RWPE2 (cell line): ENCODE measurements around the gene GPR31.

Experiments used
- ATAC-seq: fragments of 200-7000 bp; cut with Tn5 transposase; 3 replicates; pipeline ENCODE4 v1.9.1; 2021; ENCODE audit warnings: low read depth
- DNase-seq: peaks from one replicate; pipeline ENCODE4 v3.0.0-alpha.2; 2020; ENCODE audit warnings: low spot score
- H3K27ac ChIP-seq: fragments of 450-650 bp; 2 replicates; pipeline ENCODE4 v1.5.1; 2017; ENCODE audit warnings: mild to moderate bottlenecking; ENCODE audit not compliant: poor library complexity, severe bottlenecking
- H3K27me3 ChIP-seq: fragments of 250-450 bp; sonication (Bioruptor Pico); 2 replicates; pipeline ENCODE4 v1.5.1; 2021; ENCODE audit warnings: mild to moderate bottlenecking, moderate library complexity; ENCODE audit not compliant: insufficient read depth, poor library complexity, severe bottlenecking
- H3K36me3 ChIP-seq: fragments of 250-450 bp; sonication (Bioruptor Pico); 2 replicates; pipeline ENCODE4 v1.5.1; 2020; ENCODE audit warnings: low read depth, mild to moderate bottlenecking, moderate library complexity
- H3K4me1 ChIP-seq: fragments of 250-450 bp; sonication (Bioruptor Pico); 2 replicates; pipeline ENCODE4 v1.5.1; 2021; ENCODE audit warnings: mild to moderate bottlenecking, moderate library complexity; ENCODE audit not compliant: insufficient read depth, poor library complexity, severe bottlenecking
- H3K4me3 ChIP-seq: fragments of 250-450 bp; sonication (Bioruptor Pico); 2 replicates; pipeline ENCODE4 v1.5.1; 2021; ENCODE audit warnings: mild to moderate bottlenecking, moderate library complexity; ENCODE audit not compliant: severe bottlenecking
- H3K9me3 ChIP-seq: fragments of 250-450 bp; sonication (Bioruptor Pico); 2 replicates; pipeline ENCODE4 v1.5.1; 2021; ENCODE audit warnings: mild to moderate bottlenecking, moderate library complexity; ENCODE audit not compliant: severe bottlenecking
- TF ChIP-seq, protein P1 (sequence below): fragments of 450-650 bp; IDR thresholded peaks from one replicate; pipeline ENCODE4 v1.5.1; 2017; ENCODE audit warnings: mild to moderate bottlenecking, moderate library complexity; ENCODE audit not compliant: poor library complexity, severe bottlenecking

The GPR31 gene

GRCh38 chr6:167162591-167162990 is 4.8 kb upstream of the GPR31 start:
- H3K27me3 ChIP-seq = peaks cover 4% of the 10 kb centered on the region
- H3K27ac ChIP-seq = no peak overlapping the region
- no peaks in the 10 kb centered on the region for H3K9me3 ChIP-seq
- H3K36me3 ChIP-seq = no peaks in the 10 kb centered on the region
- ATAC-seq = no peak
- no peaks in the 10 kb centered on the region for H3K4me1 ChIP-seq
- H3K4me3 ChIP-seq = no peak overlapping the region
- no peak for DNase-seq
- TF ChIP-seq, protein P1, sequence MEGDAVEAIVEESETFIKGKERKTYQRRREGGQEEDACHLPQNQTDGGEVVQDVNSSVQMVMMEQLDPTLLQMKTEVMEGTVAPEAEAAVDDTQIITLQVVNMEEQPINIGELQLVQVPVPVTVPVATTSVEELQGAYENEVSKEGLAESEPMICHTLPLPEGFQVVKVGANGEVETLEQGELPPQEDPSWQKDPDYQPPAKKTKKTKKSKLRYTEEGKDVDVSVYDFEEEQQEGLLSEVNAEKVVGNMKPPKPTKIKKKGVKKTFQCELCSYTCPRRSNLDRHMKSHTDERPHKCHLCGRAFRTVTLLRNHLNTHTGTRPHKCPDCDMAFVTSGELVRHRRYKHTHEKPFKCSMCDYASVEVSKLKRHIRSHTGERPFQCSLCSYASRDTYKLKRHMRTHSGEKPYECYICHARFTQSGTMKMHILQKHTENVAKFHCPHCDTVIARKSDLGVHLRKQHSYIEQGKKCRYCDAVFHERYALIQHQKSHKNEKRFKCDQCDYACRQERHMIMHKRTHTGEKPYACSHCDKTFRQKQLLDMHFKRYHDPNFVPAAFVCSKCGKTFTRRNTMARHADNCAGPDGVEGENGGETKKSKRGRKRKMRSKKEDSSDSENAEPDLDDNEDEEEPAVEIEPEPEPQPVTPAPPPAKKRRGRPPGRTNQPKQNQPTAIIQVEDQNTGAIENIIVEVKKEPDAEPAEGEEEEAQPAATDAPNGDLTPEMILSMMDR = no peak

DNA sequence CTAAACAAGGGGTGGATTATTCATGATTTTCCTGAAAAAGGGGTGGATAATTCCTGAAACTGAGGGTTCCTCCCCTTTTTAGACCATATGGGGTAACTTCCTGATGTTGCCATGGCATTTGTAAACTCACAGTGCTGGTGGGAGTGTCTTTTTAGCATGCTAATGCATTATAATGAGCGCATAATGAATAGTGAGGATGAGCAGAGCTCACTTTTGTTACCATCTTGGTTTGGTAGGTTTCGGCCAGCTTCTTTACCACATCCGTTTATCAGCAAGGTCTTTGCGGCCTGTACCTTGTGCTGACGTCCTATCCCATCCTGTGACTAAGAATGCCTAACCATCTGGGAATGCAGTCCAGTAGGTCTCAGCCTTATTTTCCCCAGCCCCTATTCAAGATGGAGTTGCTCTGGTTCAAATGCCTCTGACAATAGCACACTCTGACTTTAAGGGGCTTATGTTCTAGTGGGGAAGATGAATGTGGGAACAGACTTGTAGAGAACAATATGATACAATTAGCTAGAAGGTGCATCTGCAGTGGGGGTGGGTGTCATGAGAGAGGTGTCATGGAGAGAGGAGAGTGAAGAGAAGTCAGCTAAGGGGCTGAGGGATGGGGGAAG is 4.2 kb upstream of the GPR31 start:
- DNase-seq = no peak
- Histone ChIP-seq H3K9me3 (no peaks in the 10 kb centered on the region), H3K4me3 (no peak overlapping the region), H3K36me3 (no peaks in the 10 kb centered on the region), H3K27ac (no peak overlapping the region), H3K27me3 (peaks cover 4% of the 10 kb centered on the region), H3K4me1 (no peaks in the 10 kb centered on the region)
- TF ChIP-seq, protein P1 = no peak
- 0 out of 3 replicates have a peak, but pooled peaks have one; percentile 29 for ATAC-seq

GRCh38 chr6:167157414-167157813 is 366 bp downstream of the GPR31 start:
- Histone ChIP-seq H3K36me3 (no peaks in the 10 kb centered on the region), H3K27ac (no peak overlapping the region), H3K27me3 (no peaks in the 10 kb centered on the region), H3K4me1 (no peaks in the 10 kb centered on the region), H3K4me3 (no peak overlapping the region), H3K9me3 (no peaks in the 10 kb centered on the region)
- TF ChIP-seq, protein P1 = no peak
- DNase-seq (no peak), ATAC-seq (no peak)

DNA sequence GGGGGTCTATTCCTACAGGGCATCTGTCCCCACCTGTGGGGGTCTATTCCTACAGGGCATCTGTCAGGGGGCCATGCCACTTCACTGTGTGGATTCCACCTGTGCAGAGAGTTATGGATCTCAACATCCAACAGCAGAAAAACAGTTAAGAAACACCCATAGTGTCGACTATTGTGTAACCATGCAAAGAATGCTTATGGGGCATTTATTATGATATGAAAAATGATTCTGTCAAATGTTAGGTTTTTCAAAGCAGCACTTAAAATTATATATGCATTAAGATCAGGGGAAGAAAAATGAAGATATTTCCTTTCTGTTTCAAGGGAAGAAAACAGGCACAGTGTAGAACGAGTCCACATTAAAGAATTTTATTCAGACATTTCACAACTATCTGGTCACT is 2.9 kb downstream of the GPR31 start:
- Histone ChIP-seq H3K9me3 (no peaks in the 10 kb centered on the region), H3K36me3 (no peaks in the 10 kb centered on the region), H3K27ac (no peak overlapping the region), H3K4me3 (no peak overlapping the region), H3K27me3 (no peaks in the 10 kb centered on the region), H3K4me1 (no peaks in the 10 kb centered on the region)
- no peak for ATAC-seq
- TF ChIP-seq, protein P1 = no peak
- no peak for DNase-seq

GRCh38 chr6:167154291-167154690 is 3.5 kb downstream of the GPR31 start:
- no peak overlapping the region for H3K27ac ChIP-seq
- no peaks in the 10 kb centered on the region for H3K4me1 ChIP-seq
- H3K27me3 ChIP-seq = no peaks in the 10 kb centered on the region
- no peak overlapping the region for H3K4me3 ChIP-seq
- ATAC-seq (no peak), DNase-seq (no peak)
- no peaks in the 10 kb centered on the region for H3K9me3 ChIP-seq
- TF ChIP-seq, protein P1 = no peak
- H3K36me3 ChIP-seq = no peaks in the 10 kb centered on the region
